AG08396 (cell line): ENCODE results near the gene PREX1.

ENCODE experiments used
- DNase-seq: peaks from one replicate; pipeline ENCODE4 v3.0.0; 2012; ENCODE audit warnings: low spot score, mixed read lengths

PREX1 gene

GRCh38 chr20:48680650-48681049 is 147.1 kb downstream of the PREX1 start:
- no peak for DNase-seq

- DNase-seq, result no peak
These were observed 148.2 kb downstream of the PREX1 start for GRCh38 chr20:48679599-48679998.

GRCh38 chr20:48679011-48679410 is 148.8 kb downstream of the PREX1 start:
- no peak for DNase-seq

- DNase-seq, result no peak
These were observed 149.4 kb downstream of the PREX1 start for GRCh38 chr20:48678421-48678820.

GRCh38 chr20:48676795-48677460 is 150.9 kb downstream of the PREX1 start:
- DNase-seq, result no peak

- no peak for DNase-seq
These were observed 151.7 kb downstream of the PREX1 start for GRCh38 chr20:48676125-48676524.

GRCh38 chr20:48674461-48674860 is 153.3 kb downstream of the PREX1 start:
- DNase-seq, result no peak

- no peak for DNase-seq
These were observed 154.3 kb downstream of the PREX1 start for GRCh38 chr20:48673507-48673906.

- no peak for DNase-seq
These were observed 155.5 kb downstream of the PREX1 start for GRCh38 chr20:48672324-48672723.

- no peak for DNase-seq
These were observed 156.7 kb downstream of the PREX1 start for GRCh38 chr20:48671141-48671540.

- DNase-seq, result no peak
These were observed 157.7 kb downstream of the PREX1 start for GRCh38 chr20:48669946-48670605.

- no peak for DNase-seq
These were observed 159.3 kb downstream of the PREX1 start for GRCh38 chr20:48668451-48668946.

GRCh38 chr20:48667889-48668413 is 159.8 kb downstream of the PREX1 start:
- no peak for DNase-seq

- DNase-seq, result no peak
These were observed 160.3 kb downstream of the PREX1 start for GRCh38 chr20:48667481-48667880.

- no peak for DNase-seq
These were observed 162.0 kb downstream of the PREX1 start for GRCh38 chr20:48665785-48666184.

GRCh38 chr20:48662711-48663110 is 165.1 kb downstream of the PREX1 start:
- no peak for DNase-seq

- DNase-seq, result no peak
These were observed 166.0 kb downstream of the PREX1 start for GRCh38 chr20:48661575-48662455.

GRCh38 chr20:48660788-48661187 is 167.0 kb downstream of the PREX1 start:
- DNase-seq, result no peak

GRCh38 chr20:48659858-48660257 is 167.9 kb downstream of the PREX1 start:
- DNase-seq, result no peak

- DNase-seq, result no peak
These were observed 169.3 kb downstream of the PREX1 start for GRCh38 chr20:48658505-48658904.

GRCh38 chr20:48658198-48658476 is 169.7 kb downstream of the PREX1 start:
- DNase-seq, result no peak

- peak; percentile 88 for DNase-seq
These were observed 170.2 kb downstream of the PREX1 start for GRCh38 chr20:48657426-48658197.
